ENCODE measurements around the gene AKT2. TPM values are rescaled to one million over a fixed set of nuclear protein-coding genes. Genes with fewer than 3 reads are reported as not detected.
A peak's percentile ranks its signal among the peaks of the same experiment; 100 is the strongest.

AKT2 gene
- total RNA-seq, 1 experiment from 2014 or later, result 2,376 TPM

GRCh38 chr19:40286971-40287421 is 1.9 kb upstream of the AKT2 start:
- ATAC-seq (no peak), DNase-seq (ENCODE audit: low read depth, low spot score) (no peak)
- peak overlapping the region; percentile 89 for H3K27ac ChIP-seq (ENCODE audit: low read length)
- no peaks in the 10 kb centered on the region for H3K27me3 ChIP-seq (ENCODE audit: control insufficient read depth, insufficient read depth, low read length)
- no peaks in the 10 kb centered on the region for H3K9me3 ChIP-seq (ENCODE audit: control insufficient read depth, insufficient read depth, low read depth, low read length)
- H3K4me3 ChIP-seq (ENCODE audit: low read depth in 2 of 2, low read length in 2 of 2), result no peak overlapping the region
- intact Hi-C loops (cut with micrococcal nuclease; ENCODE audit: unreplicated experiment) (no loop called here), in situ Hi-C loops (cut with HindIII; ENCODE audit: low pct_unique_long_range_greater_than_20kb, low sequenced_read_pairs) (no loop called here)
- peaks cover 39% of the 10 kb centered on the region for H3K4me1 ChIP-seq (ENCODE audit: control insufficient read depth, insufficient read depth, low read length)
- ChIA-PET CTCF (interaction anchor here (0.7 to 9.2 kb wide), 5 partner anchors 8 to 1654 kb away, joined by 3 to 116 read pairs (median 6); partner anchors contain the start of gene TTC9B), POLR2A (interaction anchor here (0.6 to 1.6 kb wide), 5 partner anchors 11 to 371 kb away, joined by 4 to 10 read pairs (median 5); no protein-coding TSS in a partner anchor)
- TF ChIP-seq TCF7L2 (IDR thresholded peaks at IDR 0.05; ENCODE audit: low read depth, low read length) (no peak), POLR2AphosphoS5 (IDR thresholded peaks at IDR 0.05; ENCODE audit: low read depth, low read length) (no peak), REST (IDR thresholded peaks at IDR 0.05; ENCODE audit: insufficient read depth in 1 of 2, low read depth in 2 of 2, low read length in 1 of 2) (no peak), SIN3A (IDR thresholded peaks at IDR 0.05; ENCODE audit: borderline replicate concordance, insufficient read depth, low read depth, low read length) (no peak), CTCF (IDR thresholded peaks at IDR 0.05) (no peak)
- H3K36me3 ChIP-seq (ENCODE audit: control insufficient read depth, insufficient read depth, low read length), result peaks cover 4% of the 10 kb centered on the region; the same call in 1 of the 2 replicates
- BruUV-seq (replicated peaks), result no TSS peak

- H3K4me1 ChIP-seq (ENCODE audit: control insufficient read depth, insufficient read depth, low read length), result peaks cover 44% of the 10 kb centered on the region
Observed at GRCh38 chr19:40286235-40286970, 1.3 kb upstream of the AKT2 start.

More at GRCh38 chr19:40286235-40286970, 1.3 kb upstream of the AKT2 start:
- Histone ChIP-seq H3K36me3 (ENCODE audit: control insufficient read depth, insufficient read depth, low read length) (peaks cover 9% of the 10 kb centered on the region; the same call in 1 of the 2 replicates), H3K9me3 (ENCODE audit: control insufficient read depth, insufficient read depth, low read depth, low read length) (no peaks in the 10 kb centered on the region), H3K27ac (ENCODE audit: low read length) (peak overlapping the region; percentile 89), H3K4me3 (ENCODE audit: low read depth in 2 of 2, low read length in 2 of 2) (peak overlapping the region in 1 of 2 experiments; percentile 47; a peak in 2 of 4 replicates), H3K27me3 (ENCODE audit: control insufficient read depth, insufficient read depth, low read length) (no peaks in the 10 kb centered on the region)
- TF ChIP-seq POLR2AphosphoS5 (IDR thresholded peaks at IDR 0.05; ENCODE audit: low read depth, low read length), result no peak
- no peak for TF ChIP-seq TCF7L2 (IDR thresholded peaks at IDR 0.05; ENCODE audit: low read depth, low read length)
- no peak for TF ChIP-seq CTCF (IDR thresholded peaks at IDR 0.05)
- no peak for TF ChIP-seq REST (IDR thresholded peaks at IDR 0.05; ENCODE audit: insufficient read depth in 1 of 2, low read depth in 2 of 2, low read length in 1 of 2)
- TF ChIP-seq SIN3A (IDR thresholded peaks at IDR 0.05; ENCODE audit: borderline replicate concordance, insufficient read depth, low read depth, low read length), result no peak
- CTCF ChIA-PET, result interaction anchor here (0.6 to 9.2 kb wide), 11 partner anchors 8 to 494 kb away, joined by 3 to 116 read pairs (median 4); partner anchors contain the start of gene TTC9B
- no TSS peak for BruUV-seq (replicated peaks)
- POLR2A ChIA-PET, result interaction anchor here (0.6 to 1.6 kb wide), 22 partner anchors 9 to 1769 kb away, joined by 3 to 11 read pairs (median 5); partner anchors contain the start of gene ZNF780A
- in situ Hi-C loops (cut with HindIII; ENCODE audit: low pct_unique_long_range_greater_than_20kb, low sequenced_read_pairs), result no loop called here
- DNase-seq (ENCODE audit: low read depth, low spot score) (no peak), ATAC-seq (no peak)
- intact Hi-C loops (cut with micrococcal nuclease; ENCODE audit: unreplicated experiment), result no loop called here

Data from Panc1 (cell line).